IPS DF 19.7 (cell line): ENCODE data around the gene NCAPD2.

ENCODE experiments used
- DNase-seq: peaks from one replicate; pipeline ENCODE4 v3.0.0-alpha.2; 2013; ENCODE audit warnings: low read depth, low spot score

The NCAPD2 gene

DNA sequence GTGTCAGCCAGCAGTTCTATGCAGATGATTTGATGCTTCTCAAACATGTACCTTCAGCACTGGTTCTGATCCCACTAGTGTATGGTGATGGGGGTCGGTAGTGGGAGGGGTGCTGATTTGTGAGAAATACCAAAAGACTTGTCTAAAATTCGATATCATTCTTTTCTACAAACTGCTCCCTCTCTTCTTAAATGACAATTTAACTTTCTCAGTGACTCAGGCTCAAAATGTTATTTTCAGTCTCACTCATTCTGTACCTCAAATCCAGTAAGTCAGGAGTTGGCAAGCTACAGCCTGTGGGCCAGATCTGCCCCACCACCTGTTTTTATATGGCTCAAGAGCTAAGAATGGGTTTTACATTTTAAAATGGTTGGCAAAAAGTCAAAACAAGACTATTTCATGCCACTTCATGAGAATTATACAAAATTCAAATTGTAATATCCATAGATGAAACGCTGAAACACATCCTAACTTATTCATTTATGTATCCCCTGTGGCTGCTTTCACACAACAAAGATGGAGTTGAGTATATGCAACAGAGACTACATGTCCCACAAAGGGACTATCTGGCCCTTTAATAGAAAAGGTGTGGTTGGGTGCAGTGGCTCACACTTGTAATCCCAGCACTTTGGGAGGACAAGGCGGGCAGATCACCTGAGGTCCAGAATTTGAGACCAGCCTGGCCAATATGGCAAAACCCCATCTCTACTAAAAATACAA, 80.8 kb downstream of the NCAPD2 start:
- DNase-seq = no peak

DNA sequence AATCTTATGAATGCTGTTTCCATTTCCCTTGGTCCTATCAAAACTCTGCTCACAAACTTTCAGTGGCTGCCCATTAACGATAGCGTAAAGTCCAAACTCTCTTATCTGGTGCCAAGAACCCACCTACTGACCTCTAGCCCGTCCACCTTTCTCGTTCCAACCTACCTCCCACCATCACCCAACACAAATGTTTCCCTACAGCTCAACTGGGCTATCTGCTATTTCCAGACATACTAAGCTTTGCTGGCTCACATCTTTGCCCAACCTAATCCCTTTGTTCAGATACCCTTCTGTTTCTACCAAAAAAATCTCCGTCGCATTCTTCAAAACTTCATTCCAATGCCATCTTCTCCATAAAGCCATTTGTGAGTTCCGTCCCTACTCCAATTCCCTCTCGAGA, 81.7 kb downstream of the NCAPD2 start:
- no peak for DNase-seq
